ENCODE measurements around the gene TRPM5.

GRCh38 chr11:2462986-2463765 lies 18.9 kb upstream of the TRPM5 start:
- no peak for TF ChIP-seq CTCF (conservative IDR thresholded peaks at IDR 0.05; ENCODE audit: low read depth, low read length)
- no peak for TF ChIP-seq POLR2A (IDR thresholded peaks at IDR 0.05; ENCODE audit: low read depth, low read length)
- no peak for TF ChIP-seq CEBPB (IDR thresholded peaks at IDR 0.05; ENCODE audit: low read depth, low read length)
- no peak for TF ChIP-seq RFX5 (IDR thresholded peaks at IDR 0.05; ENCODE audit: low read depth, low read length)
- TF ChIP-seq SMC3 (IDR thresholded peaks at IDR 0.05; ENCODE audit: low read depth, low read length) = no peak
- TF ChIP-seq FOS (IDR thresholded peaks at IDR 0.05; ENCODE audit: low read depth, low read length) = no peak
- no peak for TF ChIP-seq MAZ (IDR thresholded peaks at IDR 0.05; ENCODE audit: borderline replicate concordance, low read depth, low read length)
- TF ChIP-seq ELK1 (IDR thresholded peaks at IDR 0.05; ENCODE audit: borderline replicate concordance, low read depth, low read length) = no peak
- TF ChIP-seq, protein P1, sequence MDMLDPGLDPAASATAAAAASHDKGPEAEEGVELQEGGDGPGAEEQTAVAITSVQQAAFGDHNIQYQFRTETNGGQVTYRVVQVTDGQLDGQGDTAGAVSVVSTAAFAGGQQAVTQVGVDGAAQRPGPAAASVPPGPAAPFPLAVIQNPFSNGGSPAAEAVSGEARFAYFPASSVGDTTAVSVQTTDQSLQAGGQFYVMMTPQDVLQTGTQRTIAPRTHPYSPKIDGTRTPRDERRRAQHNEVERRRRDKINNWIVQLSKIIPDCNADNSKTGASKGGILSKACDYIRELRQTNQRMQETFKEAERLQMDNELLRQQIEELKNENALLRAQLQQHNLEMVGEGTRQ (IDR thresholded peaks at IDR 0.05; ENCODE audit: low read depth, low read length) = no peak
- TF ChIP-seq RAD21 (IDR thresholded peaks at IDR 0.05; ENCODE audit: low read length) = no peak
